ENCODE results near the gene CGB3.

The CGB3 gene

GRCh38 chr19:48985711-48986110, 38.4 kb downstream of the CGB3 start:
- DNase-seq, result no peak

- DNase-seq, result no peak
Measured at GRCh38 chr19:48982280-48982679, 41.9 kb downstream of the CGB3 start.

DNA sequence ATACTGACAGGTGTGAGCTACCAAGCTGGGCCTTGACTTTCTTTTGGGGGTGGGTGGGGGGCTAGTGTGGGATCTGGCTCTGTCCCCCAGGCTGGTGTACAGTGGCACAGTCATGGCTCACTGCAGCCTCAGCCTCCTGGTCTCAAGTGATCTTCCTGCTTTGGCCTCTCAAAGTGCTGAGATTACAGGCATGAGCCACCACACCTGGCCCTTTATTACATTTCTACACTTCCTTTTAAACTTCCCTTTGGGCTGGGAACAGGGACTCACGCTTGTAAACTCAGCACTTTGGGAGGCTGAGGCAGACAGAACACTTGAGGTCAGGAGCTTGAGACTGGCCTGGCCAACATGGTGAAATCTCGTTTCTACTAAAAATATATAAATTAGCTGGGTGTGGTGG, 47.1 kb downstream of the CGB3 start:
- DNase-seq, result no peak

GRCh38 chr19:48975947-48976847, 47.9 kb downstream of the CGB3 start:
- no peak for DNase-seq
